Measurements from ENCODE around the gene STK39.

DNA sequence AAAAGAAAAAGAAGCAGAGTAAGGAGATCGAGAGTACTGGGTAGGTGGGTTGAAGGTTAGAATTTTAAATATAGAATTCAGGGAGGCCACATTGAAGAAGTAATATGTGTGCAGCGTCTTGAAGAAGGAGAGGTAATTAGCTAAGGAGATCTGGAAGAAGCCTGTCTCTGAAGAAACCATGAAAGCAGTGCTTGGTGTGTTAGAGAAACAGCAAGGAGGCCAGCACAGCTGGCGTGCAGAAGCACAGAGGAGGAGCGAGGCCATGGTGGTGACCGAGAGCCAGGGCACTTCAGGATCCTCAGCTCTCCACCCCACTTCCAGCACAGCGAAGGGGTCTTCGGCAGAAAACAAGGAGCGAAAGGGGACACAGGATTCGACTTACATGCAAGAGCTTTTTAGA is 305.8 kb downstream of the STK39 start:
- TF ChIP-seq, protein P1, sequence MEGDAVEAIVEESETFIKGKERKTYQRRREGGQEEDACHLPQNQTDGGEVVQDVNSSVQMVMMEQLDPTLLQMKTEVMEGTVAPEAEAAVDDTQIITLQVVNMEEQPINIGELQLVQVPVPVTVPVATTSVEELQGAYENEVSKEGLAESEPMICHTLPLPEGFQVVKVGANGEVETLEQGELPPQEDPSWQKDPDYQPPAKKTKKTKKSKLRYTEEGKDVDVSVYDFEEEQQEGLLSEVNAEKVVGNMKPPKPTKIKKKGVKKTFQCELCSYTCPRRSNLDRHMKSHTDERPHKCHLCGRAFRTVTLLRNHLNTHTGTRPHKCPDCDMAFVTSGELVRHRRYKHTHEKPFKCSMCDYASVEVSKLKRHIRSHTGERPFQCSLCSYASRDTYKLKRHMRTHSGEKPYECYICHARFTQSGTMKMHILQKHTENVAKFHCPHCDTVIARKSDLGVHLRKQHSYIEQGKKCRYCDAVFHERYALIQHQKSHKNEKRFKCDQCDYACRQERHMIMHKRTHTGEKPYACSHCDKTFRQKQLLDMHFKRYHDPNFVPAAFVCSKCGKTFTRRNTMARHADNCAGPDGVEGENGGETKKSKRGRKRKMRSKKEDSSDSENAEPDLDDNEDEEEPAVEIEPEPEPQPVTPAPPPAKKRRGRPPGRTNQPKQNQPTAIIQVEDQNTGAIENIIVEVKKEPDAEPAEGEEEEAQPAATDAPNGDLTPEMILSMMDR (IDR thresholded peaks at IDR 0.05; ENCODE audit: borderline replicate concordance, extremely low read depth, low read length, poor library complexity, severe bottlenecking): no peak
- TF ChIP-seq EZH2 (IDR thresholded peaks at IDR 0.05; ENCODE audit: borderline replicate concordance, low read depth, low read length, severe bottlenecking): no peak
